HG03439 (cell line): ENCODE measurements around the gene SMIM24.
"Not testable (repeated sequence)": the region's sequence is repeated elsewhere in the genome, so short reads cannot be mapped to it uniquely, and the experiment has no call there.

Experiments
- ATAC-seq: cut with Tn5 transposase; IDR thresholded peaks from one replicate; pipeline ENCODE4 v1.9.1; 2021; ENCODE audit warnings: mild to moderate bottlenecking, moderate library complexity; ENCODE audit not compliant: unreplicated experiment

Gene SMIM24

DNA sequence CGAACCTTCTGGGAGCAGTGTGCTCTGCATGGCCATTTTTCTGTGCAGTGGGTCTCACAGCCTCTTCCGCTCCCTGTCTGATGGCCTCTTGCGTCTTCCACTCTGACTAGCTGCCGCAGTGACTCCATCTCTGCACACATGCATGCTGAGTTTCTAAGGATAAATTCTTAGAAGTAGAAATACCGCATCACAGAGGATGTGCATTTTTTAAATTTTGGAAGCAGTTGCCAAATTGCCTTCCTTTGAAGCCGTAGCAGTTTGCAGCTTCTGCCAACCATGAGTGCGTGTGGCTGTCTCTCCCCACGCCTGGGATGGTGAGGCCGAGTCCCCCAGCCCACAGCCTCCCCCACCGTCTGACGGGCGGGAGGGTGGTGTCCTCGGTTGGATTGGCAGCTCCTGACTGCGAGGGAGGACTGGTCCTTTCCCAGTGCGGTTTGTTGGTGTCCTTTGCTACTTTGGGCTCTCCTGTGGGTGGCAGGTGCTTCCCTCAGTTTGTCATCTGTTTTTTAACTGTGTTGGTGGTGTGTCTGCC, 35.6 kb upstream of the SMIM24 start:
- ATAC-seq = no peak

DNA sequence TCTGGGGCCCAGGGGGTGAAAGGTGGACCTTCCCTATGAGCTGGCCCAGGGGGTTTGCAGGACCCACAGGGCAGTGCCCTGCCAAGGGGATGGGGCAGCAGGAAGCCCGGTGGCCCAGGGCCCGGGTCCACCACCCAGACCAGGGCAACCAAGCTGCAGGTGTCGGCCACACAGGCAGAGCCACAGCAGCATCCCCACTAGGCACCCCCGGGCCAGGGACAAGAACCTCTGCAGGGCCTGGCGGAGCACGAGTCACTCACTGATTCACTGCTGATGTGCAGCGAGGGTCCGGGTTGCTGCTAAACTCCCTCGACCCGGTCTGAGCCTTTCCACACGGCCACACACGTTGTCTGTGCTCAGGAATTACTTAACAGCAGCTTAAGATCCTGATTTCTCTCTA, 34.6 kb upstream of the SMIM24 start:
- no peak for ATAC-seq

GRCh38 chr19:3513229-3514140, 33.2 kb upstream of the SMIM24 start:
- ATAC-seq = no peak

DNA sequence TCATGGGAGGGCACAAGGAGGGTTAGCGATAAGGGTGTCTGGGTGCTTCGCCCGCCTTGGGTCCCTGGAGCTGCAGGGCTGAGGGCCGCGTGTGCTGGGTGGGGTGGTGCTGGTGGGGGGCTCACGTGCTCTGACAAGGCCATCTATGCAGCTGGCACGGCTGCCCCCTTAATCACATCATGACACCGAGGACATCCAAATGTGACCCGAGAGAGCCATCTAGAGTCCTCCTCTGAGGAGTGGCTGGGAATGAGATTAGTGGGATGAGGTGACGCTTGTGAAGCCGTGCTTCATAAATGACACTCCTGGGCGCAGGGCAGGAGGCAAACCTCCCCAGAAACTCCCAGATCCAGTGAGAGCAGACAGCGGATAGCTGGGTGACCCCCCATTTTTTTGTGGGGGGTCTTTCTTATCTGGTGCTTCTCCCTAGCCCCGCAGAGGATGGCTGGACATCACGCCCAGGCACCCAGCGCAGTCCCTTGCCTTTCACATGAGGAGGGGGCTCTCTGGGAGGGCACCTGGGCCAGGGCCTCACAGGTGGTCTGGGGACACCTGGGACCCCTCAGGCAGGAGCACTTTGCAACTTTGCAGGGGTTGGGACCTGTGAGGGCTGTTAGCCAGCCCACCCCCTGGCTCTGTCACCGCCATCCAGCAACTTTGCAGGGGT, 32.4 kb upstream of the SMIM24 start:
- ATAC-seq = no peak

DNA sequence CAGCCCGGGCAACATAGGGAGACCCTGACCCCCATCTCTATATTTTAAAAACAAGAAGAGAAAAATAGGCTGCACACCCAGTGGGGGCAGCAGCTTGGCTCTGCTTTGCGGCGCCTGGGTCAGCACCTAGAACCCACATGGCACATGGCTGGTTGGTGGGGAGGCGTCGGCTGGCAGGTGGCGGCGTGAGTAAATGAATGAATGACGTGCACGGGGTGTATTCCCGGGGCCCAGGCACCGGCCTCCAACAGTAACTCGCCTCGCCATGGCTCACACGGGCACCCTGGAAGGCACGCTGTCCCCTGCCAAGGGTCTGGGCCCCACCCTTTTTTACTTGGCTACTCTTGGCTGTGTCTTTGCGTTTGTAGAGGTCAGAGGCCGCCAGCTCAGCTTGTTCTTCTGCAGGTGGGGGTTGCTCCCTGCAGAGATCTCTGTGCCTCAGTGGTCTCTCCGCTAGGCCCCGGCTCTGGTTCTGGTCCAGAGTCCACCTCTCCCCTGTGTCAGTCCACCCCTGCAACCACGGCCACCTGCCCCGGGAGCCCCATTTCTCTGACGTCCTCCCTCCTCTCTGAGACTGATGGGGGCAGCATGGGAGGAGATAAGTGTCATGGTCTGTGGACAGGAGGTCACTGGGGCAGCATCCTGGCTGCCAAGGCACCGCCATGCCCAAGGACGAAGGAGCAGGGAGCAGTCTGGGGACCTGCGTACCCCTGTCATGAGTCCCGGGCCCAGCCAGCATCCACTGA, 31.4 kb upstream of the SMIM24 start:
- no peak for ATAC-seq

DNA sequence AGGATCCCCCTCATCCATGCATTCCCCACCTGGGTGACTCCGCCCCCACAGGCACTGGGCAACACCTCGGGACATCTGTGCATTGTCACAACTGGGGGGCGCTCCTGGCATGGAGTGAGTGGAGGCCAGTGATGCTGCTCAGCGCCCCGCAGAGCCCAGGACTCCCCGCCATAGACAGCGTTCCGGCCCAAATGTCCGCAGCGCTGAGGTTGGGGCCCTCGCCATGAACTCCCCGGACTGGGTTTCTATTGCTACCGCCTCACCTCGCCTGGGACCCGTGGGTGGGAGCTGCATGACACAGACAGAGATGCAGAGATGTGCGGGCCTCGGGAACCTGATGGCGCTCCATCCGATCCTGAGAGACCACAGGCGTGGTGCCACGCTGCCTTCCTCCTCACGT, 30.4 kb upstream of the SMIM24 start:
- ATAC-seq = no peak

DNA sequence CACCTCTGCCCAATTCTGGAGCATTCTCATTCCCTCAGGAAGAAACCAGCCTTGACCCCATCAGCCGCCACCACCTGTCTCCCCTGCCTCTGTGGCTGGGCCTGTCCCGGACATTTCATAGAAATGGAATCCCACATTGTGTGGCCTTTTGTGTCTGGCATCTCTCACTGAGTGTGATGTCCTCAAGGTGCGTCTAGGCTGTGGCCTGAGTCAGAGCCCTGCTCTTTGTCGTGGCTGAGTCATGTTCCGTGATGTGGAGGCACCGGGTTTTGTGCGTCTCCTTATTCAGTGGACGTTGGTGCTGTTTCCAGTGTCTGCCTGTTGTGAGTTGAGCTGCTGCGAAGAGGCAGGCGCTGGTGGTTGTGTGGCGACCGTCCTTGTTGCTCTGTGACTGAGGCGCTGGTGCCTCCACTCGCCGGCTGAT, 29.3 kb upstream of the SMIM24 start:
- no peak for ATAC-seq

GRCh38 chr19:3508771-3509535, 28.6 kb upstream of the SMIM24 start:
- no peak for ATAC-seq

GRCh38 chr19:3508121-3508661, 27.9 kb upstream of the SMIM24 start:
- ATAC-seq = not testable (repeated sequence)

DNA sequence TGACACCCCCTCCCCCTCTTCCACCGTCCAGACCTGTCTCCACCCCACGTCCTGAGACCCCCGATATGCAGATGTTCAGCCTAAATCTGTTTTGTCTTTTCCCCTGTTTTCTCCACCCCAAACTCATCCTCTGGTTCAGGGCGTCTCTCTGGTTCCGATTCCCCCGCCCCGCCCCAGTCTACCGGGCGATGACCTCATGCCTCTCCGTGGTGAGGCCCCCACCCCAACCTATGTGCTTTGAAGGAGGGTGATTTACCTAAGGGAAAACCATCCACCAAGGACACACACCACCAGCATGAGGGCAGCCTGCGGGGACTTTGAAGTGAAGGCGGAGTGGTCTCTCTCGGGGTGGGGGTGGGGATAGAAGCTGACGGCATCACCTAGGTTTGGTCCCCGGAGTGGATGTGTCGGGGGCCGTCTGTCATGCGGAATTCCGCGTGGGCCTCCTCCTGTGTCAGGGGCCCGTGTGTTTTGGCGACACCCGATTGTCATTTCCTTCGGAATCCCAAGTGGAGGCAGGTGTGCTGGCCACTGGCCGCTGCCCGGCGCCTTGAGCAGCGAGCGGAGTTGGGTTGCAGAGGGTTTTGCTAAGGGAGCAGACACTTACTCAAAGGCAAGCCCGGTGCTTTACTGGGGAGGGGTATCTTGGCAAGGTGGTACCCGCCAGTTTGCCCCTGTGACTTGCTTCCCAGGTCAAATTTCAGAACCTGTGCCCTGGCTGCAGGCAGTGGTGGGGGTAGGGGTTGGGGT, 27.2 kb upstream of the SMIM24 start:
- ATAC-seq = no peak

DNA sequence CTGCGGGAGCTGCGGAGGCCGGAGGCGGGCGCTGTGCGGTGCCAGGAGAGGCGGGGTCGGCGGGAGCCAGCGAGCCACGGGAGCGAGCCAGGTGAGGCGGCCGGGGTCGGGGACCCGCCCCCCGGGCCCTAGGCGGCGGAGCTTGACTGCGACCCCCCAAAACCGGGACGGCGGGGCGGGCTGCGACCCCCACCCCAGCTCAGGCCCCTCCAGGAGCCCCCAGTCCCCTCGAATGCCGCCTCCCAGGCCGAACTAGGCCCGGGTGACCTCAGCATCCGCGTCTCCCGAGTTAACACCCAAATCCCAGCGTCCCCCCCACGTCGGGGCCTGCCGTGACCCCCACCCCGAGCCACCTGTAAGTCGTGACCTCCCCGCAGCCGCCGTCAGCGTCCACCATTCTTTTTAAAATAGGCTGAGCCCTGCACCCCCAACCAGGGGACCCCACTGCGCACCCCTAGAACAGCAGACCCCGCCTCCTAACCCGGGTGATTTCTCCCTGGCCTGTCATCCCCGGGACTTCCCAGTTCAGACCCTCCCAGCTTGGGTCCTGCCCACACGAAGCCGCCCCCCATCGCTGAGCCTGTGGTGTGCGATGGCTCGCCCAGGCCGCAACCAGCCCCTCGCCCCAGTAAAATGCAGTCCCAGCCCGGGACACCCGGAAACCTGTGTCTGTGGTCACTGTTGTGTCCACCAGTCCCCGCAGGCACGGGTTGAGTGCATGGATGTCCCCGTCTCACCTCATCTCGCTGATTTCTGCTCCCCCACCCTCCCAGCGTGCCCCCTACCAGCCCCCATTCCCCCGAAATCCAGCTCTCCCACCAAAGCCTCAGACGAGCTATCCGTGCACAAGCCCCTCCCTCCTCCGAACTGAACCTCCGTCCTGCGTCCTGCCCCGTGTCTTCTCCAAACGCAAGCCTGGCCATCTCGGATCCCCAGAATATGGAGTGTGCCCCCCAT, 26.3 kb upstream of the SMIM24 start:
- ATAC-seq = peak; percentile 8

DNA sequence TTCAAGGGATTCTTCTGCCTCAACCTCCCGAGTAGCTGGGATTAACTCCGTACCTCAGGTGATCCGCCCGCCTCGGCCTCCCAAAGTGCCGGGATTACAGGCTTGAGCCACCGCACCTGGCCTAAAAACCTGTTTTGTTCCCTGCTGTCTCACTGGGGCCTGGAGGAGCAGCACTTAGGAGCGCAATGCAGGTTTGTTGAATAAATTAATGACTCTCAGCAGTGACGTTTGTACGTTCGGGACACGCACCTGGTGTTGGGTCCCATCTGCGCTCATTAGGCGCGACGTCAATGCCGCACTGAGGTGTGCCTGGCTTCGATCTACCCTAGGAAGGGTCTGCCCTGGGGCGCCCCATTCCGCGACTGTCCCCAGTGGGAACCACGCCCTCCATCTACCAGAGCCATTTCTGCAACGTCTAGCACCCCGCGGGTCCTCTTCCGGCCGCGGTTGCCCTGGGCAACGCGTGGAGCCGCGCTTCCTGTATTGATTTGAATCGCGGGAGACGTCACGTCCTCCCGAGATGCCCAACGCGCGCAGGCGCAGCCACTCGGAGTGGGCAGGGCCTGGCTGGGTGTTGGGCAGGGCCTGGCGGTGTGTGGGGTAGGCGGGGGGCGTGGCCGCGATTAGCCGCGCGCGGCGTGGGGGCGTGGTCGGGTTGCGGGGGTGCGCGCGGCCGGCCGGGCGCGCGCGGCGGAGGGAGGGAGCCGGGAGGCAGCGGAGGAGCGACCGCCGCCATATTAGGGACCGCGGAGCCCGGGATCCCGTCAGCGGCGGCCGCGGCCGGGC, 25.5 kb upstream of the SMIM24 start, which contains the start of gene FZR1:
TSS of gene FZR1 (plus strand) at position 714 of the 786 bp plus-strand sequence. CDS start 16,679 bp downstream, outside the sequence.
- peak; percentile 82 for ATAC-seq

DNA sequence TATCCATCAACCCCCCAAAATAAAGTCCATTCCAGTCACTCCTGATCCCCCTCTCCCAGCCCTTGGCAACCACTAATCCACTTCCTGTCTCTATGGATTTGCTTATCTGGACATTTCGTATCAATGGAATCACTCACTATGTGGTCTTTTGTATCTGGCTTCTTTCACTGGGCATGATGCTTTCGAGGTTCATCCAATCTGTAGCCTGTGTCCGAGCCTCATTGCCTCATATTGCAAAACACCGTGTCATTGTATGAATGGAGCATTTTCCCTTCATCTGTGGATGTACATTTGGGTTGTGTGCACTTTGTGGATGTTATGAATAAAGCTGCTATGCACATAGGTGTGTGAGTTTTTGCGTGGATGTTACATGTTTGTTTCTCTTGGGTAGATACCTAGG, 24.4 kb upstream of the SMIM24 start:
- ATAC-seq = no peak

GRCh38 chr19:3503036-3503572, 22.8 kb upstream of the SMIM24 start:
- ATAC-seq = no peak

DNA sequence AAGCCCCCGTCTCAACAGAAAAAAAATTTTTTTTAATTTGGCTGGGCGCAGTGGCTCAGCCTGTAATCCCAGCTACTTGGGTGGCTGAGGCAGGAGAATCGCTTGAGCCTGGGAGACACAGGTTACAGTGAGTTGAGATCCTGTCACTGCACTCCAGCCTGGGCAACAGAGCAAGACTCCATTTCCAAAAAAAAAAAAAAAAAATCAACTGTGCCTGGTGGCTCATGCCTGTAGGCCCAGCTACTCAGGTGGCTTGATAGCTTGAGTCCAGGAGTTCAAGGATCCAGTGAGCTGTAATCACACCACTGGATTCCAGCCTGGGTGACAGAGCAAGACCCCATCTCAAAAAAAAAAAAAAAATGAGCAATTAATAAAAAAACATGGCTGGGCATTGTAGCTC, 21.5 kb upstream of the SMIM24 start:
- no peak for ATAC-seq

- peak; percentile 77 for ATAC-seq
Observed at GRCh38 chr19:3500429-3501101, 20.2 kb upstream of the SMIM24 start, which contains the start of gene DOHH. Gene DOHH, minus strand, starts transcription at chr19:3500674. Its CDS starts 3,860 bp downstream, at chr19:3496814.
